LNCaP clone FGC (cell line): Measurements from ENCODE around the gene CTBP2.

Source experiments
- DNase-seq: peaks from one replicate; pipeline ENCODE4 v3.0.0-alpha.2; 2011; ENCODE audit warnings: low read depth
- H3K4me3 ChIP-seq: 2 replicates; pipeline ENCODE4 v1.5.1; 2011; ENCODE audit warnings: mild to moderate bottlenecking, low read depth, low read length, control low read depth
- TF ChIP-seq, protein P1 (sequence below): IDR thresholded peaks from 2 replicates; pipeline ENCODE4 v1.5.1; 2012; ENCODE audit warnings: mild to moderate bottlenecking; ENCODE audit not compliant: control insufficient read depth, insufficient read depth; ENCODE audit errors: extremely low read depth

The CTBP2 gene

DNA sequence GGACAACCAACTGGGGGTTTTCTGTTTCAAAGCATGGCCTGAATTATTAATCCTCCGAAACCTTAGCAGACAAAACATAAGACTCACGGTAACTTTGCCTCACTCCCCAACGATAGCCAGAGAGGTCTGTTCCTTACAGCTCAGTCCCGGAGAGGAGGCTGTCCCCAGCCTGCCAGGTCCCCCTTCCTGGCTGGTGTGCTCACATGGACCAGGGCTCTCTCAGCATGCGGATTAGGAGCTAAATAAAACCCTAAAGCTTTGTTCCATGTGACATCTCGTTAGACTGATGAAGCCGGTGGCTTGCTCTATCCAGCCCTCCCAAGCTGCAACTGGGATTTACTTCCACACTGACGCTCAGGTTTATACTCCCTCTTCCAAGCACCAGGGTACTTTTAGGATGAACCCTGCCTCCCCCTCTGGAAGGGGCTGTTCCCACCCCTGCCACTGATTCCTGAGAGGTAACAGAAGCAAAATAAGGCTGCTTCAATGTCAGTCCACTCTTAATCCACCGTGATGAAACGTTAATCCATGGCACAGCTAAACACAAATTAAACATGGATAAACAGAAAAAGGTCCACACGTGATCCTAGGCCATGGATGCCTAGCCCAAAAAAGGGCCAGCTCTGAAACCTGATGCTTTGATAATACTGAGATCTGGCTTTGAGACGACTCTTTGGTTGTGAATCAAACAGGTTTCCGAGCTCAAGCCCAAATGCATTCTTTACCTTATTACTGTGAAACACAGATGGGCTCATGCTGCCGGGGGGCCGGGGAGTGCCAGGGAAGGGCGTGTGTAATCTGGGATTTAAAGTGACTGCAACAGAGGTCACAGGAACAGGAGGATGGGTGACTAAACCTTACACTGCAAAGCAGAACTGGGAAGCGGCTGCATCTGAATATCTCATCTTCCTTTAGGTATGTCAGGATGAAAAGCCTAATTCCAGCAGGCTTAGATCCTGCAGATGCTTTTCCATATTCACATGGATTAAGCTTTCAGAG lies 132.2 kb downstream of the CTBP2 start:
- DNase-seq, result no peak
- TF ChIP-seq, protein P1, sequence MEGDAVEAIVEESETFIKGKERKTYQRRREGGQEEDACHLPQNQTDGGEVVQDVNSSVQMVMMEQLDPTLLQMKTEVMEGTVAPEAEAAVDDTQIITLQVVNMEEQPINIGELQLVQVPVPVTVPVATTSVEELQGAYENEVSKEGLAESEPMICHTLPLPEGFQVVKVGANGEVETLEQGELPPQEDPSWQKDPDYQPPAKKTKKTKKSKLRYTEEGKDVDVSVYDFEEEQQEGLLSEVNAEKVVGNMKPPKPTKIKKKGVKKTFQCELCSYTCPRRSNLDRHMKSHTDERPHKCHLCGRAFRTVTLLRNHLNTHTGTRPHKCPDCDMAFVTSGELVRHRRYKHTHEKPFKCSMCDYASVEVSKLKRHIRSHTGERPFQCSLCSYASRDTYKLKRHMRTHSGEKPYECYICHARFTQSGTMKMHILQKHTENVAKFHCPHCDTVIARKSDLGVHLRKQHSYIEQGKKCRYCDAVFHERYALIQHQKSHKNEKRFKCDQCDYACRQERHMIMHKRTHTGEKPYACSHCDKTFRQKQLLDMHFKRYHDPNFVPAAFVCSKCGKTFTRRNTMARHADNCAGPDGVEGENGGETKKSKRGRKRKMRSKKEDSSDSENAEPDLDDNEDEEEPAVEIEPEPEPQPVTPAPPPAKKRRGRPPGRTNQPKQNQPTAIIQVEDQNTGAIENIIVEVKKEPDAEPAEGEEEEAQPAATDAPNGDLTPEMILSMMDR, result no peak
- H3K4me3 ChIP-seq, result no peak overlapping the region

DNA sequence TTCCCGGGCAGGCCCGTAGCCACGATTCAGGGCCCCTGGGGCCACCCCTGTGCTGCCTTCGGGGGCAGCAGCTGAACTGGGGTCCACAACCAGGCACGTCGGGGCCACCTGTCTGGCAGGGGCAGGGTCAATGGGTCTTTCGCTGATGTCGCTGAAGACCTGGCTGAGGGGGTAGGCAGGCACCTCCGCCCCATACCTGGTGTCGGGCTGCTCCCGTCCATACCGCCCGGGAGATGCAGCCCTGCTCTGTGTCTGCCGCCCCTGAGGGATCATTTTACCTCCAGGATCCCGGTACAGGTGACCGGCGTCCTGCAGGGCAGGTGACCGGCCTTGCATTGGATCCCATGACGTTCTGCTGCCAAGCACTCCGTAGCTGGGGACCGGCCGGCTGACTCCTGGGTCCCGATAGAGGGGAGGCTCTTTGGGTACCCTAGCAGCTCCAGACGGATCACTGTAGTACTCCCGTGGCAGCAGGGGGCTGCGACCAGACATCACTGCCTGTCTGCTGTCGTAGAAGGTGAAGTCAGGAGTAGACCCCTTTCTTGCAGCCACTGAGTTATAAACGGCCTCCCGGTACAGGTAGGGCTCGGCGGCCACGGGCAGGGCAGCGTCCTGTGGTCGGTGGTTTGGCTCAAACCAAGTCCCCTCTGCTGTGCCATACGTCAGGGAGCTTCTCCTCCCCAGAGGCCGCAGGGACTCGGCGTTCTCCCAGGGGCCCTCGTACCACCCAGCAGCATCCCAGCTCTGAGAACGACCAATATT lies 133.2 kb downstream of the CTBP2 start:
- no peak for DNase-seq
- TF ChIP-seq, protein P1, result no peak
- H3K4me3 ChIP-seq, result no peak overlapping the region

DNA sequence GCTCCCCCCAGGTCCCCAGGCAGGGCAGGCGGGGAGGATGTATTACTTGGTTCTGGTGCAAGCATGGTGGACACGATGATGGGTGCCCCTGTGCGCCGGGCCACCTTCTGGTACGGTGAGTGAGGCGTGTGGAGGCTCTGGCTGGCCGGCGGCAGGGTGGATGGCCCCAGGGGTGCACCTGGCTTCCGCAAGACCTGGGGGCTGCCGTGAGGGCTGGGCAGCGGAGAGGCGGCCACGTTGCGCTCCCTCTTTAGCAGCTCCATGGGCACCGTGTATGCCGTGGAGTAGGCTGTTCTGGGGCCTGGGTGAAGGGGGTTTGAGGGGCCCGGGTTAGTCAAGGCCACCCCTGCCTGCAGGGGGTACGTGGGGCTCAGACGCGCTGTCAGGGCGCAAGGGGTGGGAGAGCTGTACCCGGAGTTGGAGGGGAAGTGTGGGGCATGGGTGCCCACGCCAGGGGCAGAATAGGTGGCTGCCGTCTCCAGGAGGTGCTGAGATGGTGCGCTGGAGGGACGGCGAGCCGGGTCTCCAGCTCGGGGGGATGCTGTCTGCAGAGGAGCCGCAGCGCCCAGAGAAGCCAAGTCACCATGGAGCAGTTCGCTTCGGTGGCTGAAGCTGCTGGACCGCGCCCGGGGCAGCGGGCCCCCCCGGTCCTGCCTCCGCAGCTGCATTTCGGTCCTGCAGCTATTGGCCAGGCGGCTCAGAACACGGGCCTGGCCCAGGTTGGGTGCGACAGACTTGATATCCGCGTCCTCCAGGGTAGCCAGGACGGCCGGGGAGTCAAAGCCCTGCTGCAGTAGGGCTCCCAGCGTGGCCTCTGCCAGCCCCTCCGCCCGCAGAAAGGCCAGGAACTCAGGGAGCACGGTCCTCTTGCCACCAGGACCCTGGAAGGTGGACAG lies 134.1 kb downstream of the CTBP2 start:
- DNase-seq, result no peak
- TF ChIP-seq, protein P1, result no peak
- no peak overlapping the region for H3K4me3 ChIP-seq

DNA sequence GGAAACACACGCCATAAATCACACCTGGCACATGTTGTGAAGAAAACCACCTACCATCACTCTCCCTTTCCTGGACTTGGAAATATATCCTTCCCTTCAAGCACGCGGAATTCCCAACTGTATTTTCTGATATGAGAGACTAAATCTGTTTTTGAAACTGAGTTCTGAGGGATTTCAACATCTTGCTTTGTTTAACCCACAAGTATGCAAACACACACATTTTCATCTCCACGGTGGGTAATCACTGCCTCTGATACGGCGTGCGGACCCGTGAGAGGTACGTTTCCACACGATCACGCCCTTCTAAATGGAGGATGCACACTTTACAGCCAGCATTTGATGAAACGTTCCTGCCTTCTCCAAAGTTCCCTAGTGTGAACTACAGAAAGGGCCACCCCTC lies 135.0 kb downstream of the CTBP2 start:
- TF ChIP-seq, protein P1, result no peak
- no peak for DNase-seq
- H3K4me3 ChIP-seq, result no peak overlapping the region

DNA sequence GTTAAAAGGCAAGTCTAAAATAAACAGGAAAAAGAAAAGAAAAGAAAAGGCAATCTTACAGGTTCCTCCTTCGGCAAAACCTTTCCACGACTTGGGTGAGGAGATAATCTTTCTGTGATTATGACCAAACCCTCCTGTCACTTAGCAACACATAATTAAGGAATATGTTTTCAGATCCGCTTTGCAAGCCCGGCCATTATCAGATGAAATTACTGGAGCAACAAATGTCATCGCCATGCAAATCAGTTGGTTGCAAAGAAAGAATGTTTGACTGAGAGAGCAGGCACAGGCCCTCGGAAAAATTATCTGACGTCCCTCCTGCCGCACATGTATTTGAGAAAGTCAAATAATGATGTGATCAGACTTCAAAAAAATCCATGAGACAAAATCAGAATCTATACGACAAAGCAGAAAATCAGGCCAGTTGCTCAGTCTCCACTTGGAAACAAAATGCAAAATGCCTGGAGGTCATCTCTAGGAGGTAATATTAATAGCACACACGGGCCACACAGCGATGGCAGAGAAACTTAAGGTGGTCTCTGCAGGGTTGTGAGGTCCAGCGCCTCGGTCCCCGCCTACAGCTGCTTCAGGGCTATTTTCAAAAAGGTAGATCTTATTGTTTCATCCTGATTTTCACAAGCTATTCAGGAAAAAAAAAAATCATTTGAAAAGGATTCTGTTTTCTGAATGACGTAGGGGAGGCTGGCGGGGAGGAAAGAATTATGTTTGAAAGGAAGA lies 135.7 kb downstream of the CTBP2 start:
- H3K4me3 ChIP-seq, result peak overlapping the region; percentile 17
- TF ChIP-seq, protein P1, result no peak
- no peak for DNase-seq
